Astrocyte of the cerebellum (primary cell): Measurements from ENCODE around the gene UBAC1.
"Not testable (repeated sequence)": the region's sequence is repeated elsewhere in the genome, so short reads cannot be mapped to it uniquely, and the experiment has no call there.

ENCODE experiments used
- DNase-seq: peaks from one replicate; pipeline ENCODE4 v3.0.0-alpha.2; 2011; ENCODE audit warnings: low read depth
- H3K4me3 ChIP-seq: 2 replicates; pipeline ENCODE4 v1.5.1; 2011; ENCODE audit warnings: mild to moderate bottlenecking, low read depth, low read length, moderate library complexity
- CTCF ChIP-seq: IDR thresholded peaks from 2 replicates; pipeline ENCODE4 v1.5.1; 2012; ENCODE audit warnings: low read length, low read depth, moderate library complexity, mild to moderate bottlenecking; ENCODE audit errors: missing control alignments
- in situ Hi-C: cut with HindIII; loops from 2 replicates; pipeline ENCODE4 v1.10.0; 2017; ENCODE audit warnings: low sequenced_read_pairs

UBAC1 gene

GRCh38 chr9:135948968-135949367 is 12.2 kb downstream of the UBAC1 start:
- no peak for TF ChIP-seq CTCF
- in situ Hi-C loops: no loop called here
- H3K4me3 ChIP-seq: no peak overlapping the region
- no peak for DNase-seq

GRCh38 chr9:135948446-135948845 is 12.7 kb downstream of the UBAC1 start:
- DNase-seq: no peak
- in situ Hi-C loops: no loop called here
- H3K4me3 ChIP-seq: no peak overlapping the region
- no peak for TF ChIP-seq CTCF

- no peak overlapping the region for H3K4me3 ChIP-seq
- no peak for DNase-seq
- TF ChIP-seq CTCF: no peak
- in situ Hi-C loops: no loop called here
These were observed 13.6 kb downstream of the UBAC1 start for GRCh38 chr9:135947582-135947981.

DNA sequence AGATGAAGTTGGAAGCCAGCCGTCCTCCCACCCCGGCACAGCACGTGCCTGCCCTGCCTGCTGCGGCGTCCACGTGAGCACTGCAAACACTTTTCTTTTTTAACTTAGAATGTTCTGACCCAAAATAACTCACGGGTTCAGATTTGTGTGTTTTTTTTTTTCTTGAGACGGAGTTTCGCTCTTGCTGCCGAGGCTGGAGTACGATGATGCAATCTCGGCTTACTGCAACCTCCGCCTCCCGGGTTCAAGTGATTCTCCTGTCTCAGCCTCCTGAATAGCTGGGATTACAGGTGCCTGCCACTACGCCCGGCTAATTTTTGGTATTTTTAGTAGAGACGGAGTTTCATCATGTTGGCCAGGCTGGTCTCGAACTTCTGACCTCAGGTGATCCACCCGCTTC is 14.1 kb downstream of the UBAC1 start:
- H3K4me3 ChIP-seq, in situ Hi-C loops, DNase-seq: not testable (repeated sequence)

DNA sequence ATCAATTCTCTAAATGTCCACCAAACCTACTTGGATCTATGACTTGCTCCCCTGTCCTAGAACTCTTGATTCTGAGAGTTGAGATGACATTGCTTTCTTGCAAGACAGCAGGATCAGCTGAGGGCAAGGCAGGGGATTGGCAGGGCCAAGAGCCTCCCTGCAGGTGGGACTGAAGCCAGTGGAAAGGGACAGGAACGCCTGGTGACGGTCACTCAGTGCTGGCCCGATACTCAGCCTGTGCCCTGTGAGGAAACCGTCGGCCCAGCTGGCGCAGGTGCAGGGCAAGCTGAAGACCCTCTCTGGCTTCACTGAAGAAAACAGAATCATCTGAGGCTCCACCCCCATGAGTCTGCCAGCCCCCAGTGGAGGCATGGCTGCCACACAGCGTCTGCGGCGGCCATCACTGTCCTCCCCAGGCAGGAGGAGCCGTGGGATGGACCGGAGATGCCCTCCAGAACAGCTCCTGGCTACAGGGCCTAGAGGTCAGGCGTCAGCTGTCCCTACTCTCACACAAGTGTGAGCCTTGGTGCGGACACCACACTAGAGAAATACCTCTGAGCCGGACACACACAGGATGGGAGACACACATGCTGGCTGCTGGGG is 14.7 kb downstream of the UBAC1 start:
- DNase-seq: no peak
- in situ Hi-C loops: no loop called here
- TF ChIP-seq CTCF: no peak
- no peak overlapping the region for H3K4me3 ChIP-seq

GRCh38 chr9:135945969-135946368 is 15.2 kb downstream of the UBAC1 start:
- in situ Hi-C loops: no loop called here
- TF ChIP-seq CTCF: no peak
- no peak overlapping the region for H3K4me3 ChIP-seq
- DNase-seq: no peak

DNA sequence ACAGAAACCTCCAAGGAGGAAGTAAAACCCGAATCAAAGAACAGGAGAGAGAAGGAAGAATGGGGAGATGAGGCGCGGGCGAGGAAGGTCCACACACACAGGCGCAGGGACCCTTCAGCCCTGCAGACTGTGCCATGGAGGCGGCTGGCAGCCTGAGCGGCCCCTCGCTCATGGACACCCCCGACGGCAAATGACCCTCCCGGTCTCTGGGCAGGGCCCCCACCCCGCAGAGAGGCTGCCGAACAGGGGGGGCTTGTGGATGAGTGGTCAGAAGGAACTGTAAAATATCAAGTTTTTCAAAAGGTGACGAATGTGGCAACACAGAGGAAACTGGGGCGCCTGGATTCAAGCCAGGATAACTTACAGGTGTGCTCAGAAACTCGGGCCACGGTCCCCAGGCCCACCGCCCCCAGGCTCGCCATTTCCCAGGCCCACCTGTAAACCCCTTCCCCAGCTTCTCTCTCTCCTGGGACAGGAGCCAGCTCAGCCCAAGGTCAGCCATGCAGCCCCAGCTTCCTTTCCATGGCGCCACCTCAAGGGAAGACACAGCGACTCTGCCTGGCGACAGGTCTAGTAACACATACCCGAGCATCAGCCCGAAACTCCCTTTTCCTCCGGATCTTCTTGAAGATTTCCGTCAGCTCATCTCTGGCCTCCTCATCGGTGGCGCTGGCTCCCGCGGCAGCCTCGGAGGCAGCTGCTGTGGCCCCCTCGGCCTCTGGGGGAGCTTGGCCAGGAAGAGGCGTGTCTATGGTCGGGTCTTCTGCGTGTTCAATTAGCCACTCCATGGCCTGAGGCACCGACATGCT is 16.5 kb downstream of the UBAC1 start:
- in situ Hi-C loops: no loop called here
- no peak overlapping the region for H3K4me3 ChIP-seq
- no peak for DNase-seq
- TF ChIP-seq CTCF: no peak

DNA sequence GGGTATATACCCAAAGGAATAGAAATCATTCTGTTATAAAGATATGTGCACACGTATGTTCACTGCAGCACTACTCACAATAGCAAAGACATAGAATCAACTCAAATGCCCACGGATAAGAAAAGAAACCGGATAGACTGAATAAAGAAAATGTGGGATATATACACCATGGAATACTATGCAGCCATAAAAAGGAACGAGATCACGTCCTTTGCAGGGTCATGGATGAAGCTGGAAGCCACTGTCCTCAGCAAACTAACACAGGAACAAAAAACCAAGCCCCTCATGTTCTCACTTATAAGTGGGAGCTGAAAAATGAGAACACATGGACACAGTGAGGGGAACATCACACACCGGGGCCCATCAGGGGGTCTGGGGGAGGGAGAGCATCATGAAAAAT is 17.6 kb downstream of the UBAC1 start:
- H3K4me3 ChIP-seq, DNase-seq, in situ Hi-C loops: not testable (repeated sequence)
